ENCODE data around the gene PVALB. TPM values are rescaled to one million over a fixed set of nuclear protein-coding genes. Genes with fewer than 3 reads are reported as not detected.

The PVALB gene
- total and polyA plus RNA-seq, 10 of the 15 experiments (the other 5 are each of a cell fraction or from before 2014, with no cell fraction given): not detected

- POLR2A ChIA-PET: no interaction called here
- no peak for TF ChIP-seq POLR2A (IDR thresholded peaks at IDR 0.05; ENCODE audit: low read depth, low read length)
- TF ChIP-seq NFYA (IDR thresholded peaks at IDR 0.05; ENCODE audit: borderline replicate concordance, low read depth, low read length): no peak
- TF ChIP-seq POLR2AphosphoS2 (IDR thresholded peaks at IDR 0.05; ENCODE audit: low read depth, low read length): no peak
- no peak for TF ChIP-seq CREB1 (IDR thresholded peaks at IDR 0.05; ENCODE audit: low read depth)
- no peak for TF ChIP-seq BCL3 (IDR thresholded peaks at IDR 0.05; ENCODE audit: borderline replicate concordance, insufficient read depth, low read depth, low read length, poor library complexity, severe bottlenecking)
- no peak for TF ChIP-seq RUNX3 (IDR thresholded peaks at IDR 0.05; ENCODE audit: low read length)
- no peak for TF ChIP-seq CHD2 (IDR thresholded peaks at IDR 0.05; ENCODE audit: borderline replicate concordance, low read depth, low read length)
- TF ChIP-seq IKZF2 (IDR thresholded peaks at IDR 0.05): no peak
- Histone ChIP-seq H3K9ac (ENCODE audit: control insufficient read depth, insufficient read depth, low read length) (no peak overlapping the region), H4K20me1 (ENCODE audit: control insufficient read depth, insufficient read depth) (no peaks in the 10 kb centered on the region), H3K4me2 (ENCODE audit: control insufficient read depth, insufficient read depth) (no peak overlapping the region), H3K9me3 (replicated peaks; ENCODE audit: control insufficient read depth, insufficient read depth, low read length) (no peaks in the 10 kb centered on the region), H3K27ac (ENCODE audit: control insufficient read depth, insufficient read depth) (no peak overlapping the region), H3K4me1 (ENCODE audit: control insufficient read depth, insufficient read depth, low read length) (no peaks in the 10 kb centered on the region), H3K4me3 (no peak overlapping the region), H2AFZ (ENCODE audit: control insufficient read depth, low read depth, low read length) (no peak overlapping the region), H3K36me3 (ENCODE audit: control insufficient read depth in 2 of 2, insufficient read depth in 2 of 2, low read length in 1 of 2) (no peaks in the 10 kb centered on the region), H3K27me3 (replicated peaks in 1 of 2; ENCODE audit: control insufficient read depth in 2 of 2, insufficient read depth in 2 of 2, low read length in 1 of 2) (no peaks in the 10 kb centered on the region; a peak in 1 of 4 replicates), H3K79me2 (ENCODE audit: control insufficient read depth, insufficient read depth, low read length) (no peaks in the 10 kb centered on the region)
- in situ Hi-C loops (cut with MboI) (no loop called here), intact Hi-C loops (cut with micrococcal nuclease; ENCODE audit: unreplicated experiment) (no loop called here)
- SMC1A ChIA-PET (ENCODE audit: uncharacterized antibody, unreplicated experiment): interaction anchor here (0.8 to 1.0 kb wide), 2 partner anchors 14 to 71 kb away, joined by 3 read pairs; partner anchors contain the start of gene IFT27
- FAIRE-seq (no peak), ATAC-seq (no peak), DNase-seq (ENCODE audit: low read depth, low spot score) (no peak)
- CTCF ChIA-PET: interaction anchor here (0.9 to 1.7 kb wide), 2 partner anchors 12 to 236 kb away, joined by 3 to 6 read pairs; no protein-coding TSS in a partner anchor
- BruUV-seq (replicated peaks): no TSS peak
- WGBS (ENCODE audit: insufficient coverage, insufficient replicate concordance, low lambda C conversion rate, missing lambda C conversion rate): 62% methylated on average over 10 of the region's 10 CpGs
- RAD21 ChIA-PET (ENCODE audit: unreplicated experiment): no interaction called here
Observed at GRCh38 chr22:36761553-36762240, 55.1 kb downstream of the PVALB start.

Measured in GM12878 (cell line).